GM15510 (cell line): ENCODE data around the gene CEP41.

Experiments used
- POLR2A ChIP-seq: IDR thresholded peaks from 3 replicates; pipeline ENCODE4 v1.6.1; 2011; ENCODE audit warnings: borderline replicate concordance; ENCODE audit not compliant: insufficient read length; ENCODE audit errors: extremely low read depth

The CEP41 gene

GRCh38 chr7:130346177-130346905, 94.5 kb downstream of the CEP41 start:
- no peak for TF ChIP-seq POLR2A

- TF ChIP-seq POLR2A = no peak
These were observed 95.1 kb downstream of the CEP41 start for GRCh38 chr7:130345725-130346124.

GRCh38 chr7:130345136-130345535, 95.7 kb downstream of the CEP41 start:
- TF ChIP-seq POLR2A = no peak

- TF ChIP-seq POLR2A = no peak
These were observed 96.4 kb downstream of the CEP41 start, which contains the start of gene CPA5 for GRCh38 chr7:130344271-130344866. Gene CPA5 (plus strand): TSS chr7:130344816. CDS start chr7:130346486, 1,670 bp downstream.
